ENCODE measurements around the gene CCNJL.

DNA sequence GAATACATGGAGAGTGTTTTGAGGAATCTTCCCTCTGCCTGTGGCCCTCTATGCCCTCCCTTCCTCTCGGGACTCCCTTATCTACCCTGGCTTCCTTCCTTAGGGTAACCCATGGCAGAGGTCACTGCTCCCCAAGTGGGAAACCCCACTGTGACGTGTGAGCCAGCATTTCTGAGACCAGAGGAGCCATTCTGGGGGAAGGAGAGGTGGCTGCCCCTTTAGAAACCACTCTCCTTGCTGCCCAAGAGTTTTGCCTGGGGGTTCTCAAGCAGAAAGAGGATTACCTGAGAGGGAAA, 23.1 kb downstream of the CCNJL start:
- TF ChIP-seq, protein P1, sequence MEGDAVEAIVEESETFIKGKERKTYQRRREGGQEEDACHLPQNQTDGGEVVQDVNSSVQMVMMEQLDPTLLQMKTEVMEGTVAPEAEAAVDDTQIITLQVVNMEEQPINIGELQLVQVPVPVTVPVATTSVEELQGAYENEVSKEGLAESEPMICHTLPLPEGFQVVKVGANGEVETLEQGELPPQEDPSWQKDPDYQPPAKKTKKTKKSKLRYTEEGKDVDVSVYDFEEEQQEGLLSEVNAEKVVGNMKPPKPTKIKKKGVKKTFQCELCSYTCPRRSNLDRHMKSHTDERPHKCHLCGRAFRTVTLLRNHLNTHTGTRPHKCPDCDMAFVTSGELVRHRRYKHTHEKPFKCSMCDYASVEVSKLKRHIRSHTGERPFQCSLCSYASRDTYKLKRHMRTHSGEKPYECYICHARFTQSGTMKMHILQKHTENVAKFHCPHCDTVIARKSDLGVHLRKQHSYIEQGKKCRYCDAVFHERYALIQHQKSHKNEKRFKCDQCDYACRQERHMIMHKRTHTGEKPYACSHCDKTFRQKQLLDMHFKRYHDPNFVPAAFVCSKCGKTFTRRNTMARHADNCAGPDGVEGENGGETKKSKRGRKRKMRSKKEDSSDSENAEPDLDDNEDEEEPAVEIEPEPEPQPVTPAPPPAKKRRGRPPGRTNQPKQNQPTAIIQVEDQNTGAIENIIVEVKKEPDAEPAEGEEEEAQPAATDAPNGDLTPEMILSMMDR (IDR thresholded peaks at IDR 0.05; ENCODE audit: low read depth, low read length), result no peak
- TF ChIP-seq POLR2A (IDR thresholded peaks at IDR 0.05; ENCODE audit: extremely low read depth, insufficient read length), result no peak
- TF ChIP-seq, protein P2, sequence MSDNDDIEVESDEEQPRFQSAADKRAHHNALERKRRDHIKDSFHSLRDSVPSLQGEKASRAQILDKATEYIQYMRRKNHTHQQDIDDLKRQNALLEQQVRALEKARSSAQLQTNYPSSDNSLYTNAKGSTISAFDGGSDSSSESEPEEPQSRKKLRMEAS (IDR thresholded peaks at IDR 0.05; ENCODE audit: low read depth, low read length), result no peak

Measured in NB4 (cell line).